K562 (cell line): ENCODE measurements around the gene PSMD2. TPM values are rescaled to one million over a fixed set of nuclear protein-coding genes. Genes with fewer than 3 reads are reported as not detected.

Experiments
- ATF1 ChIP-seq, 2 experiments: fragments of 450-650 bp in 1 of 2; IDR thresholded peaks; 2 replicates each; pipeline ENCODE4 v1.6.1; 2016; ENCODE audit warnings: missing compliant biosample characterization in 1 of 2, missing genetic modification characterization in 1 of 2
- CBX1 ChIP-seq: sonication (generic); IDR thresholded peaks from 2 replicates; pipeline ENCODE4 v1.6.1; 2016; ENCODE audit warnings: antibody characterized with exemption, low read depth, mild to moderate bottlenecking
- CEBPG ChIP-seq, 3 experiments: fragments of 200-800 bp in 1 of 3; sonication (Bioruptor generic) in 1 of 3; sonication (generic) in 1 of 3; formaldehyde crosslinking in 1 of 3; IDR thresholded peaks in 2 of 3; conservative IDR thresholded peaks in 1 of 3; 2 replicates each; pipeline versions ENCODE4 v1.6.1 to v1.8.0; 2016 to 2022; ENCODE audit warnings: missing compliant biosample characterization in 2 of 3, missing genetic modification characterization in 2 of 3, mild to moderate bottlenecking in 1 of 3, missing genetic modification reagents in 1 of 3
- CHD4 ChIP-seq: fragments of 200-600 bp; sonication (generic); IDR thresholded peaks from 3 replicates; pipeline ENCODE4 v1.6.1; 2012; ENCODE audit warnings: low read depth, mild to moderate bottlenecking, mixed read lengths, low read length, inconsistent platforms; ENCODE audit not compliant: insufficient read depth, insufficient replicate concordance, poor library complexity, severe bottlenecking
- ESRRB ChIP-seq: fragments of 250-450 bp; sonication (Bioruptor Pico); IDR thresholded peaks from 2 replicates; pipeline ENCODE4 v1.5.0; 2020; ENCODE audit warnings: mild to moderate bottlenecking, moderate library complexity, borderline replicate concordance
- PCBP1 ChIP-seq: fragments of 200-400 bp; formaldehyde crosslinking; IDR thresholded peaks from 2 replicates; pipeline ENCODE4 v1.6.1; 2018; ENCODE audit warnings: mild to moderate bottlenecking, low read depth, low read length; ENCODE audit not compliant: poor library complexity, severe bottlenecking
- RUNX1 ChIP-seq: sonication (generic); IDR thresholded peaks from 2 replicates; pipeline ENCODE4 v1.6.1; 2016; ENCODE audit warnings: antibody characterized with exemption, low read depth
- SUPT5H ChIP-seq: fragments of 450-650 bp; IDR thresholded peaks from 2 replicates; pipeline ENCODE4 v1.6.1; 2016
- TAF15 ChIP-seq: fragments of 200-400 bp; formaldehyde crosslinking; IDR thresholded peaks from 2 replicates; pipeline ENCODE4 v1.6.1; 2017; ENCODE audit warnings: mild to moderate bottlenecking, low read depth, low read length, moderate library complexity
- TBL1XR1 ChIP-seq, 2 experiments: IDR thresholded peaks; 2 replicates each; pipeline ENCODE4 v1.6.1; 2012; ENCODE audit warnings: improper control_type of control experiment in 2 of 2, low read length in 2 of 2, mild to moderate bottlenecking in 1 of 2
- TCFL5 ChIP-seq: fragments of 250-450 bp; sonication (Bioruptor Pico); conservative IDR thresholded peaks from 2 replicates; pipeline ENCODE4 v1.6.1; 2021; ENCODE audit warnings: mild to moderate bottlenecking, moderate library complexity, matching md5 sums
- YBX1 ChIP-seq: fragments of 450-650 bp; IDR thresholded peaks from 2 replicates; pipeline ENCODE4 v1.7.1; 2016; ENCODE audit warnings: mild to moderate bottlenecking
- ZFX ChIP-seq: sonication (generic); formaldehyde crosslinking; IDR thresholded peaks from 2 replicates; pipeline ENCODE4 v1.8.0; 2022; ENCODE audit warnings: mild to moderate bottlenecking, missing genetic modification reagents, moderate library complexity
- ZNF140 ChIP-seq: fragments of 250-450 bp; sonication (Bioruptor Pico); IDR thresholded peaks from 2 replicates; pipeline ENCODE4 v1.8.0; 2021; ENCODE audit warnings: moderate library complexity, mild to moderate bottlenecking, inconsistent platforms
- polyA plus RNA-seq, 8 experiments: library from polyadenylated mRNA; depleted of rRNA in 4 of 8; stranded (reverse) in 5 of 8; unstranded in 3 of 8; fragments of >200 nt; fragmentation: Nextera tagmentation in 2 of 8; fragmentation: Illumina TruSeq in 1 of 8; extraction: Ambion mirVana in 2 of 8; extraction: Trizol in 1 of 8; gene quantifications; 2 replicates each; pipeline versions ENCODE4 v1.2.1 to v1.2.3, GENCODE V29; 2011 to 2014; ENCODE audit warnings: inconsistent platforms in 1 of 8, missing spikeins in 1 of 8
- total RNA-seq, 7 experiments: library from RNA; depleted of rRNA in 6 of 7; stranded (reverse); fragments of >200 nt in 6 of 7; fragmentation: Illumina TruSeq in 2 of 7; extraction: Trizol in 2 of 7; gene quantifications; 2 replicates each; pipeline versions ENCODE4 v1.2.1 to v1.2.3, GENCODE V29; 2011 to 2021; ENCODE audit warnings: low replicate concordance in 1 of 7
- TF ChIP-seq, protein P1 (sequence below): sonication (generic); formaldehyde crosslinking; IDR thresholded peaks from 2 replicates; pipeline ENCODE4 v1.9.0; 2022; ENCODE audit warnings: mild to moderate bottlenecking, missing genetic modification reagents
- TF ChIP-seq, protein P2 (sequence below): sonication (generic); formaldehyde crosslinking; IDR thresholded peaks from 2 replicates; pipeline ENCODE4 v1.9.0; 2022; ENCODE audit warnings: mild to moderate bottlenecking, missing genetic modification reagents
- TF ChIP-seq, protein P3 (sequence below): sonication (generic); formaldehyde crosslinking; IDR thresholded peaks from 2 replicates; pipeline ENCODE4 v1.8.0; 2023; ENCODE audit warnings: mild to moderate bottlenecking, missing genetic modification reagents
- TF ChIP-seq, protein P4 (sequence below): sonication (generic); formaldehyde crosslinking; IDR thresholded peaks from 2 replicates; pipeline ENCODE4 v1.8.0; 2023; ENCODE audit warnings: mild to moderate bottlenecking, missing genetic modification reagents
- TF ChIP-seq, protein P5 (sequence below), 2 experiments: fragments of 250-450 bp in 1 of 2; fragments of 450-650 bp in 1 of 2; sonication (Bioruptor Pico) in 1 of 2; IDR thresholded peaks; 2 replicates each; pipeline versions ENCODE4 v1.6.1 to v1.8.0; 2016 to 2021; ENCODE audit warnings: mild to moderate bottlenecking in 2 of 2, moderate library complexity in 2 of 2, missing compliant biosample characterization in 1 of 2, missing genetic modification characterization in 1 of 2

Gene PSMD2
- total and polyA plus RNA-seq, 9 of the 15 experiments (the other 6 are each of a cell fraction or from before 2014, with no cell fraction given) = 152 to 484 (median 295) TPM

DNA sequence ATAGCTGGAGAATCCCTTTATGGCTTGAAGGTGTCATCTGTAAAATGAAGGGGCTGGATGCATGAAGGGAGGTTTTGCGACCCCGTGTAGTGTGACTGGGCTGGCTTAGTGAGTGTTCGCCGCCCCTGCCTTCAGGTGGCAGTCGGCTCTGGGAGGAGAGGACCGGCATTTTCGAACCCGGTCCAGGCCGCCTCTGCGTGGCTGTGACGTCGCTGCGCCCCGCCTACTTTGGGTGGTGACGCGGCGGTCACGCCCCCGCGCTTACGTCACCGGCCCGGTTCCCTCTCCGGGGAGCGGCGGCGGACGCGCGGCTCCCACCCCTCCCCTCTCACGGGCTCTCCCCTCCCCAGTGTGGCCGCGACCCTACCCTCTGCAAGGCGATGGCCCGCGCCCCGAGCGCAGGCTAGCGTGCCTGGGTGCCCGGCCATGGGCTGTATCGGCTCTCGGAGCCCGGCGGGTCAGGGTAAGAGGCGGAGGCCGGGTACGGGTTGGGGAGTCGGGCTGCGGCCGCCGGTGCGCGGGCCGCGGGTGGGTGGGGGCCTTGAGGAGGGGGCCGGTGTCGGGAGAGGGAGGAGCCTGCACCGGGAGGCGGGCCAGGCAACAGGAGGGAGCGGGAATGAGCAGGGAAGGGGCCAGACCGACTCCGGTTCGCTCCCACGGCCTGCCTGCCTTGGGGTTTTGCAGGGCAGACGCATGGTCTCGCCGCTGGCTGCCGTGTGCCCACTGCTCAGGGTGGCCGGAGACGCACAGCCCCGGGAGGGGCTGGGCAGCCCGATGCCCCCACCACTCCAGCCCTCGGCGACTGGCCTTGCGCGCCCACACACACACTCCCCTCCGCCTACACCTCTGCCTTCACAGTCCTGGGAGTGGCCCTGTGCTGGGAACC, 36.9 kb downstream of the PSMD2 start (continued):
- TF ChIP-seq, protein P1, sequence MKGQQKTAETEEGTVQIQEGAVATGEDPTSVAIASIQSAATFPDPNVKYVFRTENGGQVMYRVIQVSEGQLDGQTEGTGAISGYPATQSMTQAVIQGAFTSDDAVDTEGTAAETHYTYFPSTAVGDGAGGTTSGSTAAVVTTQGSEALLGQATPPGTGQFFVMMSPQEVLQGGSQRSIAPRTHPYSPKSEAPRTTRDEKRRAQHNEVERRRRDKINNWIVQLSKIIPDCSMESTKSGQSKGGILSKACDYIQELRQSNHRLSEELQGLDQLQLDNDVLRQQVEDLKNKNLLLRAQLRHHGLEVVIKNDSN (CRISPR knock-in tag) = peak; percentile 64
- TF ChIP-seq TCFL5 (no peak), CBX1 (no peak), ATF1 (CRISPR knock-in tag; IDR thresholded peaks at IDR 0.05) (peak; percentile 84), ATF1 (tag; IDR thresholded peaks at IDR 0.05) (peak; percentile 99), TAF15 (no peak), ZNF140 (no peak), TBL1XR1 (IDR thresholded peaks at IDR 0.05; ENCODE audit: low read length in 2 of 2) (no peak; a peak in 1 of 4 replicates), ESRRB (CRISPR knock-in tag) (no peak), YBX1 (no peak), SUPT5H (peak; percentile 89), PCBP1 (peak; percentile 66), ZFX (CRISPR knock-in tag) (peak; percentile 92), CHD4 (no peak), RUNX1 (no peak), CEBPG (CRISPR knock-in tag; IDR thresholded peaks at IDR 0.05) (peak; percentile 69), CEBPG (tag; conservative IDR thresholded peaks at IDR 0.05 in 1 of 2, IDR thresholded peaks at IDR 0.05 in 1 of 2) (peak in 1 of 2 experiments; percentile 40; a peak in 1 of 4 replicates)
- TF ChIP-seq, protein P2, sequence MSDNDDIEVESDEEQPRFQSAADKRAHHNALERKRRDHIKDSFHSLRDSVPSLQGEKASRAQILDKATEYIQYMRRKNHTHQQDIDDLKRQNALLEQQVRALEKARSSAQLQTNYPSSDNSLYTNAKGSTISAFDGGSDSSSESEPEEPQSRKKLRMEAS (CRISPR knock-in tag) = peak; percentile 58
- TF ChIP-seq, protein P3, sequence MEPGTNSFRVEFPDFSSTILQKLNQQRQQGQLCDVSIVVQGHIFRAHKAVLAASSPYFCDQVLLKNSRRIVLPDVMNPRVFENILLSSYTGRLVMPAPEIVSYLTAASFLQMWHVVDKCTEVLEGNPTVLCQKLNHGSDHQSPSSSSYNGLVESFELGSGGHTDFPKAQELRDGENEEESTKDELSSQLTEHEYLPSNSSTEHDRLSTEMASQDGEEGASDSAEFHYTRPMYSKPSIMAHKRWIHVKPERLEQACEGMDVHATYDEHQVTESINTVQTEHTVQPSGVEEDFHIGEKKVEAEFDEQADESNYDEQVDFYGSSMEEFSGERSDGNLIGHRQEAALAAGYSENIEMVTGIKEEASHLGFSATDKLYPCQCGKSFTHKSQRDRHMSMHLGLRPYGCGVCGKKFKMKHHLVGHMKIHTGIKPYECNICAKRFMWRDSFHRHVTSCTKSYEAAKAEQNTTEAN (CRISPR knock-in tag) = no peak
- TF ChIP-seq, protein P4, sequence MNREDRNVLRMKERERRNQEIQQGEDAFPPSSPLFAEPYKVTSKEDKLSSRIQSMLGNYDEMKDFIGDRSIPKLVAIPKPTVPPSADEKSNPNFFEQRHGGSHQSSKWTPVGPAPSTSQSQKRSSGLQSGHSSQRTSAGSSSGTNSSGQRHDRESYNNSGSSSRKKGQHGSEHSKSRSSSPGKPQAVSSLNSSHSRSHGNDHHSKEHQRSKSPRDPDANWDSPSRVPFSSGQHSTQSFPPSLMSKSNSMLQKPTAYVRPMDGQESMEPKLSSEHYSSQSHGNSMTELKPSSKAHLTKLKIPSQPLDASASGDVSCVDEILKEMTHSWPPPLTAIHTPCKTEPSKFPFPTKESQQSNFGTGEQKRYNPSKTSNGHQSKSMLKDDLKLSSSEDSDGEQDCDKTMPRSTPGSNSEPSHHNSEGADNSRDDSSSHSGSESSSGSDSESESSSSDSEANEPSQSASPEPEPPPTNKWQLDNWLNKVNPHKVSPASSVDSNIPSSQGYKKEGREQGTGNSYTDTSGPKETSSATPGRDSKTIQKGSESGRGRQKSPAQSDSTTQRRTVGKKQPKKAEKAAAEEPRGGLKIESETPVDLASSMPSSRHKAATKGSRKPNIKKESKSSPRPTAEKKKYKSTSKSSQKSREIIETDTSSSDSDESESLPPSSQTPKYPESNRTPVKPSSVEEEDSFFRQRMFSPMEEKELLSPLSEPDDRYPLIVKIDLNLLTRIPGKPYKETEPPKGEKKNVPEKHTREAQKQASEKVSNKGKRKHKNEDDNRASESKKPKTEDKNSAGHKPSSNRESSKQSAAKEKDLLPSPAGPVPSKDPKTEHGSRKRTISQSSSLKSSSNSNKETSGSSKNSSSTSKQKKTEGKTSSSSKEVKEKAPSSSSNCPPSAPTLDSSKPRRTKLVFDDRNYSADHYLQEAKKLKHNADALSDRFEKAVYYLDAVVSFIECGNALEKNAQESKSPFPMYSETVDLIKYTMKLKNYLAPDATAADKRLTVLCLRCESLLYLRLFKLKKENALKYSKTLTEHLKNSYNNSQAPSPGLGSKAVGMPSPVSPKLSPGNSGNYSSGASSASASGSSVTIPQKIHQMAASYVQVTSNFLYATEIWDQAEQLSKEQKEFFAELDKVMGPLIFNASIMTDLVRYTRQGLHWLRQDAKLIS (CRISPR knock-in tag) = no peak
- TF ChIP-seq, protein P5, sequence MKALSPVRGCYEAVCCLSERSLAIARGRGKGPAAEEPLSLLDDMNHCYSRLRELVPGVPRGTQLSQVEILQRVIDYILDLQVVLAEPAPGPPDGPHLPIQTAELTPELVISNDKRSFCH (CRISPR knock-in tag; IDR thresholded peaks at IDR 0.05) = no peak
- TF ChIP-seq, protein P5 (tag; IDR thresholded peaks at IDR 0.05) = no peak
